Sigmoid colon (tissue), 7 donors: Measurements from ENCODE around the gene STN1. TPM values are rescaled to one million over a fixed set of nuclear protein-coding genes. Genes with fewer than 3 reads are reported as not detected.

Experiments used
- DNase-seq: peaks from one replicate; pipeline ENCODE4 v3.0.0-alpha.2; 2019
- H3K27ac ChIP-seq, 4 donors: fragments of 200-600 bp; sonication (generic); one replicate each; pipeline ENCODE4 v1.5.1; 2016 to 2019; ENCODE audit warnings: mild to moderate bottlenecking in 1 of 4
- H3K27me3 ChIP-seq, 3 donors: fragments of 200-600 bp; sonication (generic); one replicate each; pipeline ENCODE4 v1.5.1; 2019; ENCODE audit warnings: mild to moderate bottlenecking in 1 of 3
- H3K36me3 ChIP-seq, 4 donors: fragments of 200-600 bp; sonication (generic); one replicate each; pipeline ENCODE4 v1.5.1; 2016 to 2019
- H3K4me1 ChIP-seq, 4 donors: fragments of 200-600 bp; sonication (generic); one replicate each; pipeline ENCODE4 v1.5.1; 2017 to 2019
- H3K4me3 ChIP-seq, 4 donors: fragments of 200-600 bp; sonication (generic); one replicate each; pipeline ENCODE4 v1.5.1; 2017 to 2019; ENCODE audit warnings: mild to moderate bottlenecking in 2 of 4, moderate library complexity in 1 of 4
- H3K9me3 ChIP-seq, 4 donors: fragments of 200-600 bp in 3 of 4; sonication (generic) in 3 of 4; one replicate each; pipeline versions ENCODE4 v1.5.1 to v1.6.1; 2013 to 2019
- CTCF ChIP-seq, 4 experiments: fragments of 450-650 bp in 3 of 4; fragments of 200-600 bp in 1 of 4; IDR thresholded peaks; one replicate each; pipeline ENCODE4 v1.5.1; 2016 to 2019; ENCODE audit warnings: antibody characterized with exemption in 4 of 4, mild to moderate bottlenecking in 3 of 4, moderate library complexity in 2 of 4
- EP300 ChIP-seq, 4 donors: sonication (generic); formaldehyde crosslinking; IDR thresholded peaks; one replicate each; pipeline ENCODE4 v1.6.1; 2017; ENCODE audit warnings: antibody characterized with exemption in 4 of 4
- POLR2A ChIP-seq, 2 donors: fragments of 450-650 bp; IDR thresholded peaks; one replicate each; pipeline ENCODE4 v1.6.1; 2016; ENCODE audit warnings: antibody characterized with exemption in 2 of 2, mild to moderate bottlenecking in 2 of 2, moderate library complexity in 2 of 2
- POLR2AphosphoS5 ChIP-seq, 4 donors: sonication (generic); formaldehyde crosslinking; IDR thresholded peaks; one replicate each; pipeline ENCODE4 v1.6.1; 2017; ENCODE audit warnings: antibody characterized with exemption in 4 of 4
- WGBS, 2 donors: extraction: QIAGEN DNeasy Blood & Tissue Kit; methylation state at CpG; one replicate each; pipeline ENCODE4 v1.1.7; 2013; 5-methylcytosine and 5-hydroxymethylcytosine counted together
- intact Hi-C: fragments of 100-400 bp; cut with DNase I; formaldehyde crosslinking; loops from one replicate; pipeline ENCODE4 v1.15.1; 2023
- polyA plus RNA-seq, 3 donors: library from polyadenylated mRNA; stranded (reverse); fragments of 200-250 nt; gene quantifications; one replicate each; pipeline ENCODE4 v1.2.3, GENCODE V29; 2013
- total RNA-seq, 4 donors: library from RNA; depleted of rRNA; stranded (reverse); fragments of >200 nt; gene quantifications; one replicate each; pipeline ENCODE4 v1.1.0, GENCODE V29; 2016
- donor health status: healthy with polysubstance abuse.
- donor health status: Bipolar disorder and iron deficiency.
- donor health status: healthy.

STN1 gene
- total and polyA plus RNA-seq, 7 donors: 16.0 to 27.7 (median 22.4) TPM

GRCh38 chr10:103859161-103860086 lies 58.6 kb downstream of the STN1 start:
- intact Hi-C loops: loop anchor here (1.0 to 10.0 kb wide), 3 partner anchors 87 to 265 kb away; no protein-coding TSS in a partner anchor
- Histone ChIP-seq H3K4me3 (no peak overlapping the region), H3K9me3 (peaks cover 0 to 1% (median under 1%) of the 10 kb centered on the region in 4 donors), H3K27ac (no peak overlapping the region), H3K4me1 (peaks cover 0 to 17% (median 11%) of the 10 kb centered on the region in 4 donors), H3K27me3 (no peaks in the 10 kb centered on the region), H3K36me3 (no peaks in the 10 kb centered on the region)
- DNase-seq: peak; percentile 78
- WGBS, 2 donors: 57 to 66% methylated on average over 15 of the region's 15 CpGs
- TF ChIP-seq CTCF (IDR thresholded peaks at IDR 0.05) (peak; percentile 64 to 81 (median 73)), EP300 (IDR thresholded peaks at IDR 0.05) (no peak)

GRCh38 chr10:103858360-103858759 lies 59.6 kb downstream of the STN1 start:
- no peaks in the 10 kb centered on the region for H3K36me3 ChIP-seq
- peak; percentile 35 for DNase-seq
- H3K9me3 ChIP-seq: no peaks in the 10 kb centered on the region
- H3K27me3 ChIP-seq: no peaks in the 10 kb centered on the region
- peaks cover 0 to 27% (median 15%) of the 10 kb centered on the region in 4 donors for H3K4me1 ChIP-seq
- TF ChIP-seq POLR2AphosphoS5 (IDR thresholded peaks at IDR 0.05) (no peak), CTCF (IDR thresholded peaks at IDR 0.05) (no peak), POLR2A (IDR thresholded peaks at IDR 0.05) (no peak), EP300 (IDR thresholded peaks at IDR 0.05) (no peak)
- H3K27ac ChIP-seq: no peak overlapping the region
- WGBS, 2 donors: 77 to 92% methylated on average over 5 of the region's 5 CpGs
- intact Hi-C loops: loop anchor here (5.0 to 10.0 kb wide), 2 partner anchors 86 to 264 kb away; no protein-coding TSS in a partner anchor
- no peak overlapping the region for H3K4me3 ChIP-seq

- H3K4me1 ChIP-seq: peaks cover 0 to 43% (median 26%) of the 10 kb centered on the region in 4 donors
- H3K27ac ChIP-seq: no peak overlapping the region
- intact Hi-C loops: loop anchor here (5.0 to 10.0 kb wide), 2 partner anchors 84 to 262 kb away; no protein-coding TSS in a partner anchor
- TF ChIP-seq CTCF (IDR thresholded peaks at IDR 0.05) (no peak), POLR2AphosphoS5 (IDR thresholded peaks at IDR 0.05) (no peak), POLR2A (IDR thresholded peaks at IDR 0.05) (no peak), EP300 (IDR thresholded peaks at IDR 0.05) (no peak)
- no peaks in the 10 kb centered on the region for H3K27me3 ChIP-seq
- no peak overlapping the region for H3K4me3 ChIP-seq
- no peaks in the 10 kb centered on the region for H3K36me3 ChIP-seq
- 92 to 94% methylated on average over 5 of the region's 5 CpGs for WGBS, 2 donors
- no peak for DNase-seq
- H3K9me3 ChIP-seq: no peaks in the 10 kb centered on the region
These were observed 61.2 kb downstream of the STN1 start for GRCh38 chr10:103856797-103857170.

DNA sequence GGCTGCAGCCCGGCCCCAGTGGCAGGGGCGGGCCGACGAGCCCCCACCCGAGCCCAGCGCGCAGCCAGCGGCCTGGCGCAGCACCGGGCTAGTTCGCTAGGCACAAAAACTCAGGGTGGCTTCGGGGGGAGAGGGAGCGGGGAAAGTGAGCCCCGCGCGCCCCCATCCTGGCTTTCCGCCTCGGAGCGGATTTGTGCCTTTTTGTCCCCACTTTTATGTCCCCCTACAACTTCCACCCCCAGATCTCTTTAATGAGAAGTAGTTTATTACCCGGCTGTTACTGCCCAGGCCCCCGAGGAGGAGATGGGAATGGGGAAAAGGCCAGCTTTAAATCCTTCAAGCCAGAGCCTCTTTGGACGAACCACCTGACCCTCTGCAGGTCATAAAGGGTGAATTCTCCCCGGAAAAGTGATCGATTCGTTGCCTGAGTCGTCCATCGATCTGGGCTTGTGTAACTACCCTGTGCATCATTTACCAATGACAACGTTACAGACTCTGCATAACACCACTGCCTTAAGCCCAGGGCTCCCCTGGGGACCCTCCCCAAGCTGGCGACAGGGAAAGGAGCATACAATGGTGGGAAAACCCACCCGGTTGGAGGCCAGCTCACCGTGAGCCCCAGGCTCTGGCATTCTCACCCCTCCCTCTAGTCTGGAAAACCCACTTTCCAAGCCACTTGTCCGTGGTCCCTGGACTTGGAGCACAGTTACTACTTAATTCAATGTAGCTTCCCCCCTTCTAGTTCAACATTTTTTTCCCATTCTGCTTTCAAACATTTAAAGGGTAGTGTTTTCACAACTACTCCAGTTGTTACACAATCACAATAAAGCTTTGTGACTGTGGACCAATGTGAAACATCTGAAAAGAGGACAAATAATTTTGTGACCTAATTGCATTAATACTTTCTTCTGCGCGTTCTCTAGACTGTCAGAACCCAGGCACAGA lies 61.9 kb downstream of the STN1 start:
- H3K27me3 ChIP-seq: no peaks in the 10 kb centered on the region
- no peaks in the 10 kb centered on the region for H3K9me3 ChIP-seq
- peak overlapping the region; percentile 57 to 73 (median 66) for H3K4me3 ChIP-seq
- peak; percentile 60 for DNase-seq
- intact Hi-C loops: loop anchor here (5.0 to 10.0 kb wide), 2 partner anchors 84 to 261 kb away; no protein-coding TSS in a partner anchor
- WGBS, 2 donors: 17 to 21% methylated on average over 34 of the region's 34 CpGs
- H3K36me3 ChIP-seq: no peaks in the 10 kb centered on the region
- H3K27ac ChIP-seq: peak overlapping the region; percentile 73 to 85 (median 78)
- TF ChIP-seq POLR2A (IDR thresholded peaks at IDR 0.05): no peak
- TF ChIP-seq CTCF (IDR thresholded peaks at IDR 0.05): peak in 1 of 4 experiments; percentile 3
- no peak for TF ChIP-seq EP300 (IDR thresholded peaks at IDR 0.05)
- no peak for TF ChIP-seq POLR2AphosphoS5 (IDR thresholded peaks at IDR 0.05)
- peaks cover 0 to 50% (median 33%) of the 10 kb centered on the region in 4 donors for H3K4me1 ChIP-seq
